AG09309 (cell line): ENCODE results near the gene TTLL5.

Source experiments
- DNase-seq: peaks from one replicate; pipeline ENCODE4 v3.0.0-alpha.2; 2010; ENCODE audit warnings: low read depth
- H3K4me3 ChIP-seq: 2 replicates; pipeline ENCODE4 v1.5.1; 2011; ENCODE audit warnings: mild to moderate bottlenecking, low read depth, low read length, moderate library complexity; ENCODE audit not compliant: control insufficient read depth
- TF ChIP-seq, protein P1 (sequence below): IDR thresholded peaks from 2 replicates; pipeline ENCODE4 v1.5.1; 2011; ENCODE audit warnings: mild to moderate bottlenecking, low read depth, low read length, inconsistent platforms; ENCODE audit not compliant: insufficient read depth, control insufficient read depth; ENCODE audit errors: missing control alignments

TTLL5 gene

DNA sequence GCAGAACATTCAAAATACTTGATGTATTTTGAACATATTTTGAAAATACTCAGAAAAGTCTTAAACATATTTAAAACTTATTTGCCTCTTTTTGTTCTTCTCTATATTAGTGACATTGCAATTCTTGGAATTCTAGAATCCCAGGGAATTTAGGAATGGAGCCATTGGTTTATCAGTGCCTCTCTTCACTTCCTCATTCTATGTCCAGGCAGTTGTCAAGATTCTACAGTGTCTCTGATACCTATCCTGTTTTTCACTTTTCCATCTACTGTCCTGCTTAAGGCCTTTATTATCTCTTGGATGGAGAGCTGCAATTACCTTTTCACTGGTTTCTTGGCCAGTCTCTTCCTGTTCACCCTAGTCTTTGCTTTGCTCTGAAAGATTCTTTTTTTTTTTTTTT is 144.6 kb downstream of the TTLL5 start:
- no peak for DNase-seq
- no peak overlapping the region for H3K4me3 ChIP-seq
- TF ChIP-seq, protein P1, sequence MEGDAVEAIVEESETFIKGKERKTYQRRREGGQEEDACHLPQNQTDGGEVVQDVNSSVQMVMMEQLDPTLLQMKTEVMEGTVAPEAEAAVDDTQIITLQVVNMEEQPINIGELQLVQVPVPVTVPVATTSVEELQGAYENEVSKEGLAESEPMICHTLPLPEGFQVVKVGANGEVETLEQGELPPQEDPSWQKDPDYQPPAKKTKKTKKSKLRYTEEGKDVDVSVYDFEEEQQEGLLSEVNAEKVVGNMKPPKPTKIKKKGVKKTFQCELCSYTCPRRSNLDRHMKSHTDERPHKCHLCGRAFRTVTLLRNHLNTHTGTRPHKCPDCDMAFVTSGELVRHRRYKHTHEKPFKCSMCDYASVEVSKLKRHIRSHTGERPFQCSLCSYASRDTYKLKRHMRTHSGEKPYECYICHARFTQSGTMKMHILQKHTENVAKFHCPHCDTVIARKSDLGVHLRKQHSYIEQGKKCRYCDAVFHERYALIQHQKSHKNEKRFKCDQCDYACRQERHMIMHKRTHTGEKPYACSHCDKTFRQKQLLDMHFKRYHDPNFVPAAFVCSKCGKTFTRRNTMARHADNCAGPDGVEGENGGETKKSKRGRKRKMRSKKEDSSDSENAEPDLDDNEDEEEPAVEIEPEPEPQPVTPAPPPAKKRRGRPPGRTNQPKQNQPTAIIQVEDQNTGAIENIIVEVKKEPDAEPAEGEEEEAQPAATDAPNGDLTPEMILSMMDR = no peak

DNA sequence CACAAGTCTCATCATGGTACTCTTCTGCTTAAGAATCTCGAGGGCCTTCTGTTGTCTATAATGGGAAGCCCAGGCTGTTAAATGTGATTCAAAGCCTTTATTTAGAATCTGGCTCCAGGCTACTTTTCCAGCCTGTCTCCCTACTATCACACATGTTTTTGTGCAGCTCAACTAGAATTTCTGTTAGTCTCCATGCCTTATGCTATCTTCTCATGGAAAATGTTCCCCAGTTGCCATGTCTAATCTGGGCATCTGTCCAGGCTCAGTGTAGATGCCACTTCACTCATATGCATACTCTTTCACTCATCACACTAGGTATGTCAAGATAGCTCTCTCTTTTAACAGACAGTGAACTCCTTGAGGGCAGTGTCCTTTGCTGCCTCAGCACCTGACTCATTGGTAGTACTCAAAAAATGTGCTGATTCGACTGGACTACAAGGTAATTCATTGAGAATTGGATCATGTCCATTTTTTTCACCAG is 145.3 kb downstream of the TTLL5 start:
- no peak for DNase-seq
- H3K4me3 ChIP-seq = no peak overlapping the region
- TF ChIP-seq, protein P1 = no peak

- H3K4me3 ChIP-seq = no peak overlapping the region
- TF ChIP-seq, protein P1 = no peak
- no peak for DNase-seq
Observed at GRCh38 chr14:75807667-75808360, 146.8 kb downstream of the TTLL5 start.

- H3K4me3 ChIP-seq = no peak overlapping the region
- TF ChIP-seq, protein P1 = no peak
- DNase-seq = no peak
Observed at GRCh38 chr14:75811136-75811829, 150.2 kb downstream of the TTLL5 start.

DNA sequence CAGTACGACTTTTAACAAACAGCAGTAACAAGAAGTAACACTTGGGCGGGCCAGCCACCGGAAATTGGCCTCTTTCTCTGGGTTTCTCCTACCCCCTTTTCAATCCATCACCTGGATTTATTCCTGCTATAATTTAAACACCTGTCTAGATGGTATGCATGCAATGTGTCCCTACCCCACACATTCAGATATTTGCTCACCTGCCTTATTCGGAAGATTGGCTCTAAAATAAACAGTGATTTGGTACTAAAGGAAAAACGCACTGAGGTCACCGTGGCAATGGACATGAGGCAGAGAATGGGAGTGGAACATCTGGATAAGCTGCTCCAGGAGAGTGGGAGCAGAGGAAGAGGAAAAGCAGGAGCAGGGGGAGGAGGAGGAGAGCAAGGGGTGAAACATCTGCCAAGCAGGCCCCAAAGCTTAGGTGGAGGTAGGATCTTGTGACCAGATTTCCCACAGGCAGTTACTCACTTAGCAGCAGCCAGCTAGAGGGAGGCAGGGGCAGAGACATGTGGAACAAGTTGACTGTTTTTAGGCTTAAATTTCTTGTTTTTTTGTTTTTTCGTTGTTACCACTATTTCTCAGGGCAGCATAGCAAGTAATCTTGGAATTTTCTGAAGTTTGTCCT is 150.9 kb downstream of the TTLL5 start:
- TF ChIP-seq, protein P1 = no peak
- no peak overlapping the region for H3K4me3 ChIP-seq
- DNase-seq = no peak

- DNase-seq = no peak
- TF ChIP-seq, protein P1 = no peak
- H3K4me3 ChIP-seq = no peak overlapping the region
Observed at GRCh38 chr14:75812622-75813021, 151.6 kb downstream of the TTLL5 start.
